HuH-7 (cell line): ENCODE measurements around the gene TMEM132D.

Experiments
- DNase-seq: peaks from one replicate; pipeline ENCODE4 v3.0.0; 2011; ENCODE audit warnings: low spot score

TMEM132D gene

GRCh38 chr12:129337413-129337812 is 566.4 kb downstream of the TMEM132D start:
- no peak for DNase-seq

- no peak for DNase-seq
Measured at GRCh38 chr12:129335773-129336172, 568.1 kb downstream of the TMEM132D start.

- no peak for DNase-seq
Measured at GRCh38 chr12:129332286-129332685, 571.5 kb downstream of the TMEM132D start.

- no peak for DNase-seq
Measured at GRCh38 chr12:129331356-129332085, 572.3 kb downstream of the TMEM132D start.

GRCh38 chr12:129328235-129328634 is 575.6 kb downstream of the TMEM132D start:
- DNase-seq: no peak

GRCh38 chr12:129325566-129325965 is 578.3 kb downstream of the TMEM132D start:
- DNase-seq: no peak

- DNase-seq: no peak
Measured at GRCh38 chr12:129312048-129312447, 591.8 kb downstream of the TMEM132D start.

GRCh38 chr12:129310346-129310745 is 593.5 kb downstream of the TMEM132D start:
- DNase-seq: no peak

- DNase-seq: no peak
Measured at GRCh38 chr12:129305851-129306250, 598.0 kb downstream of the TMEM132D start.

GRCh38 chr12:129304529-129304928 is 599.3 kb downstream of the TMEM132D start:
- DNase-seq: no peak

- DNase-seq: no peak
Measured at GRCh38 chr12:129300011-129300410, 603.8 kb downstream of the TMEM132D start.

- DNase-seq: no peak
Measured at GRCh38 chr12:129298921-129299320, 604.9 kb downstream of the TMEM132D start.

GRCh38 chr12:129296671-129297070 is 607.2 kb downstream of the TMEM132D start:
- no peak for DNase-seq

GRCh38 chr12:129294868-129295267 is 609.0 kb downstream of the TMEM132D start:
- no peak for DNase-seq

GRCh38 chr12:129279771-129280170 is 624.1 kb downstream of the TMEM132D start:
- DNase-seq: no peak

GRCh38 chr12:129276361-129277060 is 627.3 kb downstream of the TMEM132D start:
- DNase-seq: no peak

GRCh38 chr12:129269756-129270495 is 633.9 kb downstream of the TMEM132D start:
- DNase-seq: no peak

- no peak for DNase-seq
Measured at GRCh38 chr12:129258781-129259318, 645.0 kb downstream of the TMEM132D start.

GRCh38 chr12:129257524-129257923 is 646.3 kb downstream of the TMEM132D start:
- no peak for DNase-seq

- no peak for DNase-seq
Measured at GRCh38 chr12:129246630-129247029, 657.2 kb downstream of the TMEM132D start.

GRCh38 chr12:129245769-129246168 is 658.1 kb downstream of the TMEM132D start:
- DNase-seq: no peak

- no peak for DNase-seq
Measured at GRCh38 chr12:129241852-129242251, 662.0 kb downstream of the TMEM132D start.

GRCh38 chr12:129237881-129238280 is 665.9 kb downstream of the TMEM132D start:
- no peak for DNase-seq
